Measurements from ENCODE around the gene ZNF653. TPM values are rescaled to one million over a fixed set of nuclear protein-coding genes. Genes with fewer than 3 reads are reported as not detected.

The ZNF653 gene
- total and polyA plus RNA-seq, 2 donors (not counting 1 experiment from before 2014, with no cell fraction given), result 24.2 to 26.2 TPM

DNA sequence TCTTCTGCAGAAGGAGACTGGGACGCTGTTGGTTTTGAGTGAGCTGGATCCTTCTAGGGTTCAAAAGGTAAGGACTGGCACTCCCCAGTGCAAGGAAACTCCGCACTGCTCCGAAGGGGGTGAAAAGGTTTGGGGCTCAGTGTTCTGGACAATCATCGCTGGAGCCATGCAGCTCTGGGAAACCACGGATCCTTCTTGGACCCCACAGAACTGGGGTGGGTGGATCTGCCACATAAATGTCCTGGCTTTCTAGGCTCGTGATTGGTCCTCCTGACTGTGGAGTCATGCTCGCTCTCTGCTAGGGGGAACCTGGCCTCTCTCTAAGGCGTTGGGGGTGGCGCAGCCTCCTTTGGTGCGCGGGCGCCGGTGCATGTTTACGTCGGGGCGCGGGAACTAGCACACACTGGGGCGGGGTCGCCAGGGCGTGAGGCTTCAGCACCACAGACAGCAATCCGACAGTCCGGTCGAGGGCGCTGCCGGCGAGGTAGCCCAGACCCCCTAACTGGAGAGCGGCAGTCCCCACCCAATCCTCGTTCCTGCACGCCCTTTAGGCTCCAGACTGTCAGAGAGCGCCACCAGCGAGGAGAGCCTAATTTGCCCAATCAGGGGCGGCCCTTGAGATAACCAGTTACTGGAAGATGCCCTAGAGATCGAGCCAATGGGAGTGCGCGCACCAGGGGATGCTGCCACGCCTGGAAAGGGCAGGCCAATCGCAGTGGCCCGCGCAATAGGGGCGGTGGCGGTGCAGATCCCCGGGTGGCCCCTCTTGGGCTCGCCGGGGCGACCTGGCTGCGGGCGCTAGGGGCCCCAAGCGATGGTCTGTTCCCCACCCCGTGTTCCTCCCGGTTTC lies 23.9 kb downstream of the ZNF653 start:
- H3K27me3 ChIP-seq (replicated peaks in 1 of 4; ENCODE audit: control extremely low read depth in 1 of 4, control insufficient read depth in 3 of 4, insufficient read depth in 4 of 4, low read length in 3 of 4), result peaks cover 0 to 46% (median 25%) of the 10 kb centered on the region in 4 experiments
- CTCF ChIA-PET, result interaction anchor here (0.6 to 3.4 kb wide), 32 partner anchors 8 to 1302 kb away, joined by 3 to 38 read pairs (median 4); partner anchors contain the start of genes ELOF1, EPOR, ODAD3 and PRKCSH
- no peaks in the 10 kb centered on the region for H3K79me2 ChIP-seq (ENCODE audit: control insufficient read depth, insufficient read depth, low read length)
- H4K20me1 ChIP-seq (ENCODE audit: control insufficient read depth, insufficient read depth, low read length, poor library complexity, severe bottlenecking), result no peaks in the 10 kb centered on the region
- peaks cover 37 to 42% of the 10 kb centered on the region in 2 donors for H3K4me1 ChIP-seq (ENCODE audit: control insufficient read depth in 2 of 2, insufficient read depth in 2 of 2, low read length in 2 of 2)
- H3K9me3 Mint-ChIP-seq (ENCODE audit: insufficient read depth), result no peaks in the 10 kb centered on the region
- peaks cover 39% of the 10 kb centered on the region for H3K27me3 Mint-ChIP-seq
- H3K4me2 ChIP-seq (replicated peaks; ENCODE audit: low read depth, low read length, poor library complexity, severe bottlenecking), result peak overlapping the region; percentile 89
- H3K4me3 ChIP-seq (ENCODE audit: control extremely low read depth in 1 of 5, extremely low read depth in 1 of 5, insufficient read depth in 1 of 5, low read depth in 2 of 5, low read length in 4 of 5), result peak overlapping the region in 4 of 5 experiments; percentile 20 to 48 (median 30)
- DNase-seq, result peak; percentile 75
- intact Hi-C loops (cut with micrococcal nuclease), result loop anchor here (1.0 to 5.0 kb wide), 7 partner anchors 24 to 444 kb away; partner anchors contain the start of genes ODAD3, PRKCSH and ZNF653
- ATAC-seq (ENCODE audit: low read depth), result peak; percentile 67
- no peak overlapping the region for H3K27ac ChIP-seq (ENCODE audit: low read length in 2 of 2)
- POLR2A ChIA-PET, result interaction anchor here (0.7 to 1.5 kb wide), 4 partner anchors 47 to 107 kb away, joined by 3 to 9 read pairs (median 6); partner anchors contain the start of genes ODAD3, PRKCSH and SWSAP1
- peaks cover 0 to 25% (median 0%) of the 10 kb centered on the region in 3 donors for H3K9me3 ChIP-seq (ENCODE audit: control extremely low read depth in 1 of 3, control insufficient read depth in 2 of 3, insufficient read depth in 1 of 3, low read length in 2 of 3)
- peak overlapping the region; percentile 27 for H2AFZ ChIP-seq (ENCODE audit: insufficient read depth, low read depth, low read length, poor library complexity, severe bottlenecking)
- H3K4me1 Mint-ChIP-seq, result peaks cover 27% of the 10 kb centered on the region
- TF ChIP-seq, protein P1, sequence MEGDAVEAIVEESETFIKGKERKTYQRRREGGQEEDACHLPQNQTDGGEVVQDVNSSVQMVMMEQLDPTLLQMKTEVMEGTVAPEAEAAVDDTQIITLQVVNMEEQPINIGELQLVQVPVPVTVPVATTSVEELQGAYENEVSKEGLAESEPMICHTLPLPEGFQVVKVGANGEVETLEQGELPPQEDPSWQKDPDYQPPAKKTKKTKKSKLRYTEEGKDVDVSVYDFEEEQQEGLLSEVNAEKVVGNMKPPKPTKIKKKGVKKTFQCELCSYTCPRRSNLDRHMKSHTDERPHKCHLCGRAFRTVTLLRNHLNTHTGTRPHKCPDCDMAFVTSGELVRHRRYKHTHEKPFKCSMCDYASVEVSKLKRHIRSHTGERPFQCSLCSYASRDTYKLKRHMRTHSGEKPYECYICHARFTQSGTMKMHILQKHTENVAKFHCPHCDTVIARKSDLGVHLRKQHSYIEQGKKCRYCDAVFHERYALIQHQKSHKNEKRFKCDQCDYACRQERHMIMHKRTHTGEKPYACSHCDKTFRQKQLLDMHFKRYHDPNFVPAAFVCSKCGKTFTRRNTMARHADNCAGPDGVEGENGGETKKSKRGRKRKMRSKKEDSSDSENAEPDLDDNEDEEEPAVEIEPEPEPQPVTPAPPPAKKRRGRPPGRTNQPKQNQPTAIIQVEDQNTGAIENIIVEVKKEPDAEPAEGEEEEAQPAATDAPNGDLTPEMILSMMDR (IDR thresholded peaks at IDR 0.05), result no peak
- no peak for TF ChIP-seq EZH2 (IDR thresholded peaks at IDR 0.05; ENCODE audit: borderline replicate concordance, insufficient read depth, low read depth, low read length, poor library complexity, severe bottlenecking)
- H3K4me3 Mint-ChIP-seq, result peak overlapping the region; percentile 80
- 6% methylated on average over 50 of the region's 50 CpGs for WGBS (ENCODE audit: insufficient coverage)
- peak overlapping the region; percentile 65 for H3K27ac Mint-ChIP-seq
- peak overlapping the region; percentile 45 for H3K9ac ChIP-seq (ENCODE audit: low read length)
- peaks cover 0 to 2% of the 10 kb centered on the region in 2 experiments for H3K36me3 ChIP-seq (replicated peaks in 1 of 2; ENCODE audit: control extremely low read depth in 1 of 2, control insufficient read depth in 1 of 2, extremely low read depth in 1 of 2, insufficient read depth in 2 of 2, low read length in 1 of 2)
